Astrocyte of the spinal cord (primary cell): Measurements from ENCODE around the gene KASH5.

ENCODE experiments used
- DNase-seq: peaks from one replicate; pipeline ENCODE4 v3.0.0; 2011; ENCODE audit warnings: low read depth, low spot score
- H3K4me3 ChIP-seq: 2 replicates; pipeline ENCODE4 v1.5.1; 2011; ENCODE audit warnings: low read depth, mild to moderate bottlenecking, low read length, moderate library complexity
- in situ Hi-C: cut with HindIII; loops from 2 replicates; pipeline ENCODE4 v1.10.0; 2017; ENCODE audit warnings: low sequenced_read_pairs
- TF ChIP-seq, protein P1 (sequence below): IDR thresholded peaks from 2 replicates; pipeline ENCODE4 v1.5.1; 2012; ENCODE audit warnings: low read depth, mild to moderate bottlenecking, low read length, inconsistent platforms

The KASH5 gene

DNA sequence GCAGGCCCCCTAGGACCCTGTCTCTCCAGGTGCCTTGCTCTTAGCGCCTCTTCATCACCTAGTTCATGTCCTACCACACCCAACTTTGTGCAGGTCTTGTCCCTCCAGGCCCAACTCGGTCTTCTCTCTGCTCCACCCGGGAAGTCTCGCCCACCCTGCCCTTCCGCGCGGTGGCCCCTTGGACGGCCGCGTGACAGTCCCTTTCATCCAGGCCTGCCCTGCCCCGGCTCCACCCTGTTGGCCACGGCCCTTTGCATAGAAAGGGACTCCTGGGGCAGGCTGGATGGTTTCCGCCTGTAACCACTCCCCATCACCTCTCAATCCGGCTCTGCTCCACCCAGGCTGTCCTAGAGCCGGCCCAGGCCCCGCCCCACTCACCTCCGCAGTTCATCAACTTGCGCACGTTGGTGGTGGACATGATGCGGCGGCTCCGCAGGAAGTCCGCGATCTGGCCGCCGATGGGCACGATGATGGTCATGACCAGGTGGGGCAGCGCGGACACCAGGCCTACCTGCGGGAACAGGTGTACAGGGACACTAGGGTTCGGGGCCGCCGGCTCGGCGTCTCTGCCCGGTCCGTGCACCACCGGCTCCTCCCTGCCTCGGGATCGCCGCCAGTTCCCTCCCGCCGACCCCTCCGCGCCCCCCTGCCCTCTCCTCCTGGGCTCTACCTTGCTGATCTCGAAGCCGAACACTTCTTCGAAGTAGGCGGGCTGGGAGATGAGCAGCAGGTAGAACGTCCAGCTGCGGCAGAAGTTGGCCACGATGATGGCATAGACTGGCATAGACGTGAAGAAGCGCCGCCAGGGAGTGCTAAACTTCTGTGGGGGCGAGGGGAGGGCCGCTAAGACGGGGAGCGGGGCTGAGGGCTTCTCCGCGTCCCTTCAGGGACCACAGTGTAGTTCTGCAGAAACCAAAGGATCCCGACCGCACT, 44.4 kb downstream of the KASH5 start:
- no peak overlapping the region for H3K4me3 ChIP-seq
- in situ Hi-C loops, result no loop called here
- no peak for DNase-seq
- TF ChIP-seq, protein P1, sequence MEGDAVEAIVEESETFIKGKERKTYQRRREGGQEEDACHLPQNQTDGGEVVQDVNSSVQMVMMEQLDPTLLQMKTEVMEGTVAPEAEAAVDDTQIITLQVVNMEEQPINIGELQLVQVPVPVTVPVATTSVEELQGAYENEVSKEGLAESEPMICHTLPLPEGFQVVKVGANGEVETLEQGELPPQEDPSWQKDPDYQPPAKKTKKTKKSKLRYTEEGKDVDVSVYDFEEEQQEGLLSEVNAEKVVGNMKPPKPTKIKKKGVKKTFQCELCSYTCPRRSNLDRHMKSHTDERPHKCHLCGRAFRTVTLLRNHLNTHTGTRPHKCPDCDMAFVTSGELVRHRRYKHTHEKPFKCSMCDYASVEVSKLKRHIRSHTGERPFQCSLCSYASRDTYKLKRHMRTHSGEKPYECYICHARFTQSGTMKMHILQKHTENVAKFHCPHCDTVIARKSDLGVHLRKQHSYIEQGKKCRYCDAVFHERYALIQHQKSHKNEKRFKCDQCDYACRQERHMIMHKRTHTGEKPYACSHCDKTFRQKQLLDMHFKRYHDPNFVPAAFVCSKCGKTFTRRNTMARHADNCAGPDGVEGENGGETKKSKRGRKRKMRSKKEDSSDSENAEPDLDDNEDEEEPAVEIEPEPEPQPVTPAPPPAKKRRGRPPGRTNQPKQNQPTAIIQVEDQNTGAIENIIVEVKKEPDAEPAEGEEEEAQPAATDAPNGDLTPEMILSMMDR, result no peak

DNA sequence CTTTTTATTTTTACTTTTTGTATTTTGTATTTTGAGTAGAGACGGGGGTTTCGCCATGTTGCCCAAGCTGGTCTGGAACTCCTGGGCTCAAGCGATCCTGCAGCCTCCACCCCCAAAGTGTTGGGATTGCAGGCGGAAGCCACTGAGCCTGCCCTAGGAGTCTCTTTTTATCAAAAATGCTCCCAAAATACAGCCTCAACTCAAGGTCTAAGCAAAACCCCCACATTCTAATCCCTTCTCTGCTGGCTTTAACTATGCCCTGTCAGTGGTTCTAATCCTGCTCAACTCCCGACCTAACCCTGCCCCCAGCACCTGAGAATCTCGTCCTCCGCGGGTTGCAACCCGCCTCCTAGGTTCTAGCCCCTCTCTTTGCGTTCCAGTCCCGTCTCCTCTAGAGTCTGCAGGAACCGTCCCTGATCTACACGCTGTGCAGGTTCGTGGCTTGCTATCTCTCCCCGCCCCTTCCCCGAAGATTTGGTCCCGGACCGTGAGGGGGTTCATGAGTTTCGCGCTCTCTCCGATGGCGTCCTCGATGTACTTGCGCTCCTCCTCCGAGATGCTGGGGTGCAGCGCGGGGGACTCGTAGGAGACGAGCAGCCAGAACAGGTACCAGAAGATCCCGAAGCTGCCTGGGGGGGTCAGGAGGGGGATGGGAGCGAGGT, 45.3 kb downstream of the KASH5 start:
- TF ChIP-seq, protein P1, result no peak
- H3K4me3 ChIP-seq, result no peak overlapping the region
- in situ Hi-C loops, result no loop called here

DNA sequence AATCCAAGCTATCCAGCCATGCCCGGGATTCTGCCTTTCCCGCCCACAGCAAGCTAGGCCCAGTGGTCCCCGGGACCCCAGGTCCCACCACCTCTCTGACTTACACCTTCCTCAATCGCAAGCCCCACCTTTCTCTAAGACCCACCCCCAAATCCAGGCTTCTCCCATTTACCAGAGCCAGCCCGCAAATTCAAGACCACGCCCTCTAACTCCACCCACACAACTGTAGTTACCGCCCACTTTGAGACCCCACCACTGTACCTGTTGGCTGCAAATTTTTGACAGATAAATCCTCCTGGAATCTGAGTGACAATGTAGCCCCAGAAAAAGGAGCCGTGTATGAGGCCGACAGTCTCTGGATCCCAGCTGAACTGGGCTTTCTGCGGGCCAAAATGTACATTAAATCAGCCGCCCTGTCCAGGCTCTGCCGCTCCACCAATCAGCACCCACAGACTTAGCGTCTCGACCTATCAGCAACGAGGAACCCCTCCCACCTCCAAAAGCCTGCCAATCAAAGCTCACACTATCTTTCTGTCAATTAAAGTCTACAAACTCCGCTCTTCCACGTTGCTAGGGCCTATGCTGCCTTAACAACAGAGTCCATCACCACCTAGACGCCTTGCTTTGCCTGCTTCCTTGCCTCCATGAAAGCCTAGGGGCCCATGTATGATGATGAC, 47.0 kb downstream of the KASH5 start:
- no peak overlapping the region for H3K4me3 ChIP-seq
- in situ Hi-C loops, result no loop called here
- TF ChIP-seq, protein P1, result no peak
- DNase-seq, result no peak

More for the DNA sequence above, 45.3 kb downstream of the KASH5 start:
- no peak for DNase-seq

DNA sequence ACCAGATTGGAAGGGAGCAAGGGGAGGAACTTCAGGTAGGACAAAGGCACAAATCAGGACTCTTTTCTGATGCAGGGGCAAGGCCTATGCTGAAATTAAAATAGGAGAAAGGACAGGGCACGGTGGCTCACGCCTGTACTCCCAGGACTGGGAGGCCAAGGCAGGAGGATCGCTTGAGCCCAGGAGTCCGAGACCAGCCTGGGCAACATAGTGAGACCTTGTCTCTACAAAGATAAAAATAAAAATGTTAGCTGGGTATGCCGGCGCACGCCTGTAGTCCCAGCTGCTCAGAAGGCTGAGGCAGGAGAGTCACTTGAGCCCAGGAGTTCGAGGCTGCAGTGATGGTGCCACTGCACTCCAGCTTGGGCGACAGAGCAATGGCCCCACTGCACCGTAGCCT, 47.6 kb downstream of the KASH5 start:
- no peak overlapping the region for H3K4me3 ChIP-seq
- in situ Hi-C loops, result no loop called here
- TF ChIP-seq, protein P1, result no peak
- no peak for DNase-seq

DNA sequence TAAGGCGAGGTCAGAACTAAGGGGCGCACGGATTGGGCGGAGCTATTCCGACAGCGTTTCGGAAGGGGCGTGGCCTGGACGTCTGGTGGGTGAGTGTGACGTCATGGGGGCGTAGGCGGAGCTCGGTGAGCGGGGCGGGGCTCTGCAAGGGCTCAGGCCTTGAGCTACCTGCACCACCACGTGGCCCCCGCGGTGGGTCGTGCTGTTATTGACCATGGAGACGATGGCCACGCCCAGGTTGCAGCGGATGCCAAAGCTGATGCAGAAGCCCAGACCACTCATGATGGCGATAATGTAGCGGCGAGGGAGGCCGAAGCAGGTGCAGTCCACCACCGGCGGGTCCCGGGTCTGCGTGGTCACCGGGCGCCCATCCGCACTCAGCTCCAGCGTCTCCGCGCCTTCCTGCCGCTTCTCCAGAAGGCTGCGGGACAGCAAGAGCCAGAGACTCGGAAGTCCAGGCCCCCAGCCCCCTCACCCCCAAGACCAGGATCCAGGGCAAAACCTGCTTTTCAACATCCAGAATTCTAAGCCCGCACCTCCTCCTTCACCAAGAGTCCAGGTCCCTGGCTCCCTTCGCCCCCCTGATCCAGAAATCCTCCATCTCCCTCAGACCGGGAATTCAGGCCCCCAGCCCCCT, 48.5 kb downstream of the KASH5 start:
- in situ Hi-C loops, result no loop called here
- H3K4me3 ChIP-seq, result no peak overlapping the region
- TF ChIP-seq, protein P1, result no peak
- DNase-seq, result no peak

DNA sequence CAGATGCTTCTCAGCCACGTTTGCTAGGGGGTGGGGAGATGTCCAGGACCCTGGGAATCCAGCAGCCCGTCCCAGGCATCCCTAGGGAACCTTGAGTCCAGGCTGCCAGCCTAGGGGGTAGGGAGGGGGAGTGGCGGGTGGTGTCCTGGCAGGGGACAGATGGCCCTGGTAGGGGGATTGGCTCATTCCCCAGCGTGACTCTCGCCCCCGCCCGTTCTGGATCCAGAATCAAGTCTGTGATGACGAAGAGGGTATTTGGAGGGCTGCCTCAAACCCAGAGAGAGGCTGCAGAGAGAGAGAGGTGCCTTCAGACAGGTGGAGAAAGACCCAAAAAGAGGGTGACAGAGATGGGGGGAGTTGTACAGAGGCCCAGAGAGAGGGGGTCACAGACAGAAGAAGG, 49.2 kb downstream of the KASH5 start:
- no peak overlapping the region for H3K4me3 ChIP-seq
- DNase-seq, result no peak
- TF ChIP-seq, protein P1, result no peak
- in situ Hi-C loops, result no loop called here
